GM18511 (cell line): ENCODE measurements around the gene AMIGO1.

Source experiments
- ATAC-seq: cut with Tn5 transposase; IDR thresholded peaks from one replicate; pipeline ENCODE4 v1.9.1; 2021; ENCODE audit warnings: mild to moderate bottlenecking, moderate library complexity; ENCODE audit not compliant: unreplicated experiment

The AMIGO1 gene

GRCh38 chr1:109466125-109466451, 43.4 kb downstream of the AMIGO1 start:
- ATAC-seq: no peak

GRCh38 chr1:109457819-109458218, 51.7 kb downstream of the AMIGO1 start:
- no peak for ATAC-seq

- ATAC-seq: no peak
These were observed 54.9 kb downstream of the AMIGO1 start for GRCh38 chr1:109454497-109455133.
